ENCODE data around the gene ANKDD1B.
A peak's percentile ranks its signal among the peaks of the same experiment; 100 is the strongest.
"Not testable (repeated sequence)": the region's sequence is repeated elsewhere in the genome, so short reads cannot be mapped to it uniquely, and the experiment has no call there.

The ANKDD1B gene

DNA sequence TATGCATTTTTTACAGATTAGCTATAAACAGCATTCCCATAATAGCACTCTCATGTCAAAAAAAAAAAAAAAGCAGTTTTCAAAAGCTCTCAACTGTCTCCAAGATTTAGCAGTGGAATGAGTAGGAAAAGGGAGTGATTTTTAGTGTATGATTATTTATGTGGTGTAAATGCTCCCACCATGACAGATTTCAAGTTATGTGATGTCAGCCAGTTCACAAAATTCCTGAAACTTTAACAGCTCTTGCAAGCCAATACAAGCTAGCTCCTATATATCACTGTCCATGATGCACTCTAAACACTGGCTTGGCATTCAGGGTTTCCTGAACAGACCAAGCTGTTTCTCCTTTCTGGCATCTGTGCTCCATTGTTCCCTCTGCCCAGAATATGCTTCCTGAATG lies 7.9 kb upstream of the ANKDD1B start:
- no peaks in the 10 kb centered on the region for H3K27me3 ChIP-seq (ENCODE audit: insufficient read depth, low read length)
- H3K36me3 ChIP-seq (ENCODE audit: insufficient read depth, low read length): peaks cover 9% of the 10 kb centered on the region
- no peak overlapping the region for H2AFZ ChIP-seq (ENCODE audit: low read depth, low read length)
- no peaks in the 10 kb centered on the region for H3K4me1 ChIP-seq (ENCODE audit: insufficient read depth, low read length)
- H3K9me3 ChIP-seq (ENCODE audit: low read length): no peaks in the 10 kb centered on the region
- no peak overlapping the region for H3K4me3 ChIP-seq (ENCODE audit: low read length)

GRCh38 chr5:75603821-75604220 lies 7.4 kb upstream of the ANKDD1B start:
- Histone ChIP-seq H3K4me1 (ENCODE audit: insufficient read depth, low read length) (no peaks in the 10 kb centered on the region), H2AFZ (ENCODE audit: low read depth, low read length) (no peak overlapping the region)

DNA sequence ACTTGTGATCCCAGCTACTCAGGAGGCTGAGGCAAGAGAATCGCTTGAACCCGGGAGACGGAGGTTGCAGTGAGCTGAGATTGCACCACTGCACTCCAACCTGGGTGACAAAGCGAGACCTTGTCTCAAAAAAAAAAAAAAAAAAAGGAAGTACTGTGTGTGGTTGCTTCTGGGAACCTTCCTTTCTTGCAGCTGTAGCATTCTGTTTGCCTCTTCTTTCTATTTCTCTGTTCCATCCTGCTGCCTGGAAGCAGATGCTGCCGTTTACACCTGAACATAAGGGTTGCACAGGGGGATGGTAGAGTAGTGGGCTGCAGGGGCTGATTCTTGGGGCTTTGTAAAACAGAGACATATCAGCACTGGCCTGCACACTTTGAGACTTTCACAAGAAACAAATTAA lies 3.9 kb upstream of the ANKDD1B start:
- not testable (repeated sequence) for H3K4me3 ChIP-seq (ENCODE audit: low read length); H3K9me3 ChIP-seq (ENCODE audit: low read length); H3K36me3 ChIP-seq (ENCODE audit: insufficient read depth, low read length); H3K27me3 ChIP-seq (ENCODE audit: insufficient read depth, low read length); H3K4me1 ChIP-seq (ENCODE audit: insufficient read depth, low read length); H2AFZ ChIP-seq (ENCODE audit: low read depth, low read length)

More at GRCh38 chr5:75603821-75604220, 7.4 kb upstream of the ANKDD1B start:
- Histone ChIP-seq H3K9me3 (ENCODE audit: low read length) (no peaks in the 10 kb centered on the region), H3K36me3 (ENCODE audit: insufficient read depth, low read length) (peaks cover 9% of the 10 kb centered on the region), H3K27me3 (ENCODE audit: insufficient read depth, low read length) (no peaks in the 10 kb centered on the region), H3K4me3 (ENCODE audit: low read length) (no peak overlapping the region)

DNA sequence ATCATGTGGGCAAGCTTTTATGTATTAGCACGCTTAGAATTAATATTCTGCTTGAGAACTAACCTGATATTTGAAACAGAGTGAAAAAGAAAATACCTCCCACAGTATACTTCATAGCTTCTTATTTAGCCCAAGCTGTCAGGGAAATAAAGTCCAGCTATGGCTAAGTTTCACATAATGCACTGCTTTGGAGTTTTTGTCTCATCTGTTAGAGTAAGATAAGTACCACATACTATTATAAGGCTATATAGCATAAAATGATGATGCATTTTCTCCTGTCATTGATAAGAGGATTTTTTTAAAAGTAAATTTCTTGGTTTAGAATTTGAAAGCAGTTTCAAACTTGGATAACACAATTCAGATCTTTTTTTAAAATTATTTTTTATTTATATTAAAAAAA lies 2.4 kb upstream of the ANKDD1B start:
- Histone ChIP-seq H3K9me3 (ENCODE audit: low read length) (no peaks in the 10 kb centered on the region), H2AFZ (ENCODE audit: low read depth, low read length) (no peak overlapping the region), H3K36me3 (ENCODE audit: insufficient read depth, low read length) (peaks cover 2% of the 10 kb centered on the region), H3K27me3 (ENCODE audit: insufficient read depth, low read length) (no peaks in the 10 kb centered on the region), H3K4me3 (ENCODE audit: low read length) (no peak overlapping the region), H3K4me1 (ENCODE audit: insufficient read depth, low read length) (no peaks in the 10 kb centered on the region)

- Histone ChIP-seq H3K4me3 (ENCODE audit: low read length) (no peak overlapping the region), H2AFZ (ENCODE audit: low read depth, low read length) (no peak overlapping the region), H3K4me1 (ENCODE audit: insufficient read depth, low read length) (no peaks in the 10 kb centered on the region), H3K36me3 (ENCODE audit: insufficient read depth, low read length) (no peaks in the 10 kb centered on the region), H3K9me3 (ENCODE audit: low read length) (no peaks in the 10 kb centered on the region), H3K27me3 (ENCODE audit: insufficient read depth, low read length) (no peaks in the 10 kb centered on the region)
Observed at GRCh38 chr5:75610201-75610600, 1.1 kb upstream of the ANKDD1B start.

DNA sequence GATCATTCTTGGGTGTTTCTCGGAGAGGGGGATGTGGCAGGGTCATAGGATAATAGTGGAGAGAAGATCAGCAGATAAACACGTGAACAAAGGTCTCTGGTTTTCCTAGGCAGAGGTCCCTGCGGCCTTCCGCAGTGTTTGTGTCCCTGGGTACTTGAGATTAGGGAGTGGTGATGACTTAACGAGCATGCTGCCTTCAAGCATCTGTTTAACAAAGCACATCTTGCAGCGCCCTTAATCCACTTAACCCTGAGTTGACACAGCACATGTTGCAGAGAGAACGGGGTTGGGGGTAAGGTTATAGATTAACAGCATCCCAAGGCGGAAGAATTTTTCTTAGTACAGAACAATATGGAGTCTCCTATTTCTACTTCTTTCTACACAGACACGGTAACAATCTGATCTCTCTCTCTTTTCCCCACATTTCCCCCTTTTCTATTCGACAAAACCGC lies 368 bp upstream of the ANKDD1B start:
- not testable (repeated sequence) for H2AFZ ChIP-seq (ENCODE audit: low read depth, low read length); H3K9me3 ChIP-seq (ENCODE audit: low read length); H3K27me3 ChIP-seq (ENCODE audit: insufficient read depth, low read length); H3K36me3 ChIP-seq (ENCODE audit: insufficient read depth, low read length); H3K4me3 ChIP-seq (ENCODE audit: low read length); H3K4me1 ChIP-seq (ENCODE audit: insufficient read depth, low read length)

DNA sequence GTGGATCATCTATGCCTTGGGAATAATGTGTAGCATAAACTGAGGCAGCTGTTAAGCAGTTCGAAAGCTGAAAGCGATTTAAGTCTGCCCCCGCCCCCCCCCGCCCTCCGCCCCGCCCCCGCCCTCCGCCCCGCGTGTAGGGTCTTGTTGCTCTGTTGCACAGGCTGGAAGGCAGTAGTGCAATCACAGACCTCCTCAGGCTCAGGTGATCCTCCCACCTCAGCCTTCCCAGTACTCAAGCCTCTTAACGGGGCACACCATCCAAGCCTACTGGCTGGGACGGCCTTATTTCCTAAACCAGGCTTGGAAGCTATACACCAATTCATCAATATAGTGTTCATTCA lies 945 bp downstream of the ANKDD1B start:
- no peak overlapping the region for H2AFZ ChIP-seq (ENCODE audit: low read depth, low read length)
- H3K36me3 ChIP-seq (ENCODE audit: insufficient read depth, low read length): no peaks in the 10 kb centered on the region
- H3K4me3 ChIP-seq (ENCODE audit: low read length): no peak overlapping the region
- H3K4me1 ChIP-seq (ENCODE audit: insufficient read depth, low read length): peaks cover 15% of the 10 kb centered on the region
- no peaks in the 10 kb centered on the region for H3K27me3 ChIP-seq (ENCODE audit: insufficient read depth, low read length)
- H3K9me3 ChIP-seq (ENCODE audit: low read length): no peaks in the 10 kb centered on the region

DNA sequence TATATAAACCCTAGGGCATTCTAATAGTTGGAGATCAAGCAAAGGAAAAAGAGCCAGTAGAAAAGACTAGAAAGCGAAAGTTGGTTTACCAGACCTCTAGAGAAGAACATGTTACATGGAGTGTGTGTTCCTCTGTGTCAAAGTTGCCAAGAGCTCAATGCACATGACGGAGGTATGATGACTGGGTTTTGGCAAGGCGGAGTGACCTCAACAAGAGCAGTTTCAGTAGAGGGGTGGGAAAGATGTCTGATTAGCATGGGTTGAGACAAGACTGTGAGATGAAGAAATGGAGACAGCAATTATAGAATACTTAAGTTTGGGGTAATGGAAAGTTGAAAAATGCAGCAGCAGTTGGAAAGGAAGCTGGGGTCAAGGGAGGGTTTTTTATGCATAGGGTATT lies 1.6 kb downstream of the ANKDD1B start:
- H3K4me1 ChIP-seq (ENCODE audit: insufficient read depth, low read length): peaks cover 20% of the 10 kb centered on the region
- H3K4me3 ChIP-seq (ENCODE audit: low read length): no peak overlapping the region
- H3K27me3 ChIP-seq (ENCODE audit: insufficient read depth, low read length): no peaks in the 10 kb centered on the region
- no peak overlapping the region for H2AFZ ChIP-seq (ENCODE audit: low read depth, low read length)
- no peaks in the 10 kb centered on the region for H3K36me3 ChIP-seq (ENCODE audit: insufficient read depth, low read length)
- no peaks in the 10 kb centered on the region for H3K9me3 ChIP-seq (ENCODE audit: low read length)

- no peaks in the 10 kb centered on the region for H3K9me3 ChIP-seq (ENCODE audit: low read length)
- no peak overlapping the region for H3K4me3 ChIP-seq (ENCODE audit: low read length)
Observed at GRCh38 chr5:75614176-75614575, 2.9 kb downstream of the ANKDD1B start.

DNA sequence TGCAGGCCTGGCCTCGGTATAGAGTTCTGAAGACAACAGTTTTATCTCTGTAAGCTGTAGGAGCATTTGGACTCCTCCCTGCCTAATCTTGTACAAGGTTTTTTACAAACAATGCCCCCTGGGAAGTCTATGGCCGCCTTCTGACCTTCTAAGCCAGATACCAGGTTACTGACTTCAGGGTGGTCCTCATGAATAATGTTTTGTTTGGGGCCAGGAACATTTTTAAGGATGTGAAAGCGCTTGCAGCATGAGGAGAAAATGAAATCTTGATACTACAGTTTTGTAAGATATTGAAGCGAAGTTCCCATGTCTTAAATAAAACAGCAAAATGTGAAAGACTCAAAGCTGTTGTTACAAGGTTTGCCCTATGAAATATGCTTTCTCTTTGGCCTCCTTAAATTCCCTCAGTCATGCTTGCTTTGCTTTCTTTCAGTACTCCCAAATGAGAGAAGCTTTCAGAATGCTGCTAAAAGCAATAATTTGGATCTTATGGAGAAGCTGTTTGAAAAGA lies 5.2 kb downstream of the ANKDD1B start:
- Histone ChIP-seq H3K36me3 (ENCODE audit: insufficient read depth, low read length) (no peaks in the 10 kb centered on the region), H3K9me3 (ENCODE audit: low read length) (no peaks in the 10 kb centered on the region), H3K4me3 (ENCODE audit: low read length) (no peak overlapping the region), H2AFZ (ENCODE audit: low read depth, low read length) (peak overlapping the region; percentile 34), H3K27me3 (ENCODE audit: insufficient read depth, low read length) (no peaks in the 10 kb centered on the region), H3K4me1 (ENCODE audit: insufficient read depth, low read length) (peaks cover 20% of the 10 kb centered on the region)

More at GRCh38 chr5:75614176-75614575, 2.9 kb downstream of the ANKDD1B start:
- Histone ChIP-seq H3K36me3 (ENCODE audit: insufficient read depth, low read length) (no peaks in the 10 kb centered on the region), H3K27me3 (ENCODE audit: insufficient read depth, low read length) (no peaks in the 10 kb centered on the region), H3K4me1 (ENCODE audit: insufficient read depth, low read length) (peaks cover 20% of the 10 kb centered on the region), H2AFZ (ENCODE audit: low read depth, low read length) (no peak overlapping the region)

- Histone ChIP-seq H3K36me3 (ENCODE audit: insufficient read depth, low read length) (no peaks in the 10 kb centered on the region), H3K4me1 (ENCODE audit: insufficient read depth, low read length) (peaks cover 20% of the 10 kb centered on the region), H2AFZ (ENCODE audit: low read depth, low read length) (peak overlapping the region; percentile 34), H3K9me3 (ENCODE audit: low read length) (no peaks in the 10 kb centered on the region), H3K4me3 (ENCODE audit: low read length) (no peak overlapping the region), H3K27me3 (ENCODE audit: insufficient read depth, low read length) (no peaks in the 10 kb centered on the region)
Observed at GRCh38 chr5:75616971-75617621, 5.8 kb downstream of the ANKDD1B start.

DNA sequence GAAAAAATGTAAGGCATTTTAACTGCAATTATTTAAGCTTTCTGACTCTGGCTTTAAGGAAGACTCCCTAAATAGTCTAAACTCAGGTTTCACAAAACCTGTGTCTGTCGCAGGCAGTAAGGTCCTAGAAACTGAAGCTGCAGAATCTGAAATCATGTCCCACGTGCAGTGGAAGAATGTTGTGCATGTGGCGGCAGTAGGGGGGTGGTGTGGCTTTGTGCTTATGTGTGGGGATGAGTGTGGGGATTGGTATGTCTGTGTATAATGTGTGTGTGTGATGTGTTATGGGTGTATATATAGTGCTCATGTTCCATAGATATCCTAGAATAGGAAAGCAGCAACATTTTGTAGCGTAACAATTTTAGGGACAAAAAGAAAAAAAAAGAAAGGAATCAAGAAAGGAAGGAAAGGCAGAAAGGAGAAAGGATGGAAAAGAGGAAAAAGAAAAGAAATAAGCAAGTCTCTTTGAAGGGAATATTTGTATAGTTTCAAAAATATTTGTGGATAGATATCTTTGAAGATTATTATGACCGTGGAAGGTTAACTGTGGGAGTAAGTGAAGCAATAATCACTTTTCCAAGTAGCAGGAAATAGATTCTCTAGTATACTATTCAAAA lies 6.6 kb downstream of the ANKDD1B start:
- peaks cover 20% of the 10 kb centered on the region for H3K4me1 ChIP-seq (ENCODE audit: insufficient read depth, low read length)
- H3K9me3 ChIP-seq (ENCODE audit: low read length): no peaks in the 10 kb centered on the region
- no peaks in the 10 kb centered on the region for H3K36me3 ChIP-seq (ENCODE audit: insufficient read depth, low read length)
- no peak overlapping the region for H3K4me3 ChIP-seq (ENCODE audit: low read length)
- no peak overlapping the region for H2AFZ ChIP-seq (ENCODE audit: low read depth, low read length)
- no peaks in the 10 kb centered on the region for H3K27me3 ChIP-seq (ENCODE audit: insufficient read depth, low read length)

GRCh38 chr5:75620184-75620959 lies 9.1 kb downstream of the ANKDD1B start:
- H3K4me3 ChIP-seq (ENCODE audit: low read length): no peak overlapping the region
- no peaks in the 10 kb centered on the region for H3K36me3 ChIP-seq (ENCODE audit: insufficient read depth, low read length)
- H3K27me3 ChIP-seq (ENCODE audit: insufficient read depth, low read length): no peaks in the 10 kb centered on the region
- H3K4me1 ChIP-seq (ENCODE audit: insufficient read depth, low read length): peaks cover 20% of the 10 kb centered on the region
- H2AFZ ChIP-seq (ENCODE audit: low read depth, low read length): no peak overlapping the region
- H3K9me3 ChIP-seq (ENCODE audit: low read length): no peaks in the 10 kb centered on the region
